ENCODE results near the gene SMARCAD1.

Gene SMARCAD1

GRCh38 chr4:94221916-94222315 lies 14.3 kb downstream of the SMARCAD1 start:
- in situ Hi-C loops (cut with HindIII; ENCODE audit: low sequenced_read_pairs) = no loop called here
- DNase-seq (ENCODE audit: low read depth, low spot score) = no peak
- no peak overlapping the region for H3K4me3 ChIP-seq (ENCODE audit: low read depth, low read length)
- TF ChIP-seq, protein P1, sequence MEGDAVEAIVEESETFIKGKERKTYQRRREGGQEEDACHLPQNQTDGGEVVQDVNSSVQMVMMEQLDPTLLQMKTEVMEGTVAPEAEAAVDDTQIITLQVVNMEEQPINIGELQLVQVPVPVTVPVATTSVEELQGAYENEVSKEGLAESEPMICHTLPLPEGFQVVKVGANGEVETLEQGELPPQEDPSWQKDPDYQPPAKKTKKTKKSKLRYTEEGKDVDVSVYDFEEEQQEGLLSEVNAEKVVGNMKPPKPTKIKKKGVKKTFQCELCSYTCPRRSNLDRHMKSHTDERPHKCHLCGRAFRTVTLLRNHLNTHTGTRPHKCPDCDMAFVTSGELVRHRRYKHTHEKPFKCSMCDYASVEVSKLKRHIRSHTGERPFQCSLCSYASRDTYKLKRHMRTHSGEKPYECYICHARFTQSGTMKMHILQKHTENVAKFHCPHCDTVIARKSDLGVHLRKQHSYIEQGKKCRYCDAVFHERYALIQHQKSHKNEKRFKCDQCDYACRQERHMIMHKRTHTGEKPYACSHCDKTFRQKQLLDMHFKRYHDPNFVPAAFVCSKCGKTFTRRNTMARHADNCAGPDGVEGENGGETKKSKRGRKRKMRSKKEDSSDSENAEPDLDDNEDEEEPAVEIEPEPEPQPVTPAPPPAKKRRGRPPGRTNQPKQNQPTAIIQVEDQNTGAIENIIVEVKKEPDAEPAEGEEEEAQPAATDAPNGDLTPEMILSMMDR (IDR thresholded peaks at IDR 0.05; ENCODE audit: low read depth, low read length) = no peak

DNA sequence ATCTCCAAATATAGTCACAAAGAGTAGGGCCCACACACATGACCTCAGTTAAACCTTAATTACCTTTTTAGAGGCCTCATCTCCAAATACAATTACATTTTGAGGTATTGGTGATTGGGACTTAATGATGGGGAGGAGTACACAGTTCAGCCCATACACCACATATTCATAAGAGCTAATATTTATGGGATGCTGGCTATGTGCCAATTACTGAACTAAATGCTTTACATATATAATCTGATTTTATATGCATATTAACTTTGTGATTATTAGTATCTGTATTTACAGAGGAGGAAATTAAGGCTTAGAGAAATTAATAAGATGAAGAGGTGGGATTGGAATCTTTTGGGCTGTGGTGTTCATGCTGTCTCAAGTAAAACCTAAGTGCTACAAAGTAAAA lies 17.8 kb downstream of the SMARCAD1 start:
- in situ Hi-C loops (cut with HindIII; ENCODE audit: low sequenced_read_pairs) = no loop called here
- no peak overlapping the region for H3K4me3 ChIP-seq (ENCODE audit: low read depth, low read length)
- no peak for DNase-seq (ENCODE audit: low read depth, low spot score)
- TF ChIP-seq, protein P1 (IDR thresholded peaks at IDR 0.05; ENCODE audit: low read depth, low read length) = no peak

DNA sequence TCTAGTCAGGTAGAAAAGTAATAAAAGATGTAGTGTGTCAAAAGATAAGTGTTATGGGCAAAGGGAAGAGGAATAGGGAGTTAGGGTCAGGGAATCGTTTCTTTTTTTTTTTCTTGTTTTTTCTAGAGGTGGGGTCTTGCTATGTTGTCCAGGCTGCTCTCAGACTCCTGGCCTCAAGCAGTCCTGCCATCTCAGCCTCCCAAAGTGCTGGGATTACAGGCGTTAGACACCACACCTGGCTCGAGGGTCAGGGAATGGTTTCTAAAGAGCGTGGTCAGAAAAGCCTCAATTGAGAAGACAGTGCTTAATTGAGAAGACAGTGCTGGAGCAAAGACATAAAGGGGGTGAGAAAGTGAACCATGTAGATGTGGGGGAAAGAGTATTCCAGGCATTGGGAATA lies 19.1 kb downstream of the SMARCAD1 start:
- TF ChIP-seq, protein P1 (IDR thresholded peaks at IDR 0.05; ENCODE audit: low read depth, low read length) = no peak
- no peak for DNase-seq (ENCODE audit: low read depth, low spot score)
- in situ Hi-C loops (cut with HindIII; ENCODE audit: low sequenced_read_pairs) = no loop called here
- H3K4me3 ChIP-seq (ENCODE audit: low read depth, low read length) = no peak overlapping the region

GRCh38 chr4:94228493-94229216 lies 21.0 kb downstream of the SMARCAD1 start:
- TF ChIP-seq, protein P1 (IDR thresholded peaks at IDR 0.05; ENCODE audit: low read depth, low read length) = no peak
- in situ Hi-C loops (cut with HindIII; ENCODE audit: low sequenced_read_pairs) = no loop called here
- H3K4me3 ChIP-seq (ENCODE audit: low read depth, low read length) = no peak overlapping the region
- no peak for DNase-seq (ENCODE audit: low read depth, low spot score)

DNA sequence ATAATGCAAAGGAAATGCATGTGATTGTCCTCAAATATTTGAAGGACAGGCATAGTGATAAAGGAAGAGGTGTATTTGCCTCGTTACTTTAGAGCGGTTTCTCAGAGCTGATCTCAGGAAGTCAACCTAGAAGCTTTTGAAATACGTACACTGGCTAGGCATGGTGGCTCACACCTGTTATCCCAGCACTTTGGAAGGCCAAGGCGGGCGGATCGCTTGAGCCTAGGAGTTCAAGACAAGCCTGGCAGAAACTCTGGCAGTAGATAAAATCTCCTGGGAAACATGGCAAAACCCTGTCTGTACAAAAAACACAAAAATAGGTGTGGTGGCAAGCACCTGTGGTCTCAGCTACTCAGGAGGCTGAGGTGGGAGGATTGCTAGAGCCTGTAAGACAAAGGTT lies 24.9 kb downstream of the SMARCAD1 start:
- in situ Hi-C loops (cut with HindIII; ENCODE audit: low sequenced_read_pairs) = no loop called here
- DNase-seq (ENCODE audit: low read depth, low spot score) = no peak
- TF ChIP-seq, protein P1 (IDR thresholded peaks at IDR 0.05; ENCODE audit: low read depth, low read length) = no peak
- H3K4me3 ChIP-seq (ENCODE audit: low read depth, low read length) = no peak overlapping the region

DNA sequence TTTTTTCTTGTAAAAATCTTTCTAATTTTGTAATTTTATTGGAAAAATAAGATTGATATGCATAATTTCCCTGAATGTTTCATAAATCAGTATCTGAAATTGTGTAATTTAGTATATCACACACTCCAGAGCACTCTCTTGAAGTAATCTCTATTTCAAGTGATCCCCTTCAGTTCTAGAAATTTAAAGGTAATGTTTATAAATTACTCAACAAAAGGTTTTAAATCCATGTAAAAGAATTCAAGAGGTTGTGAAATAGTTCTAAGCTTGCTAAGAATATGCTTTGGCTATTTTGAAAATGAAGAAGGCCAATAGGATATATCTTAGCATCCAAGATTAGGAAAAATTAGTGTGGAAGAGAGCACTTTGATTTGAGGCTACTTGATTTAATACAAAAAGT lies 28.2 kb downstream of the SMARCAD1 start:
- H3K4me3 ChIP-seq (ENCODE audit: low read depth, low read length) = no peak overlapping the region
- in situ Hi-C loops (cut with HindIII; ENCODE audit: low sequenced_read_pairs) = no loop called here
- TF ChIP-seq, protein P1 (IDR thresholded peaks at IDR 0.05; ENCODE audit: low read depth, low read length) = no peak
- no peak for DNase-seq (ENCODE audit: low read depth, low spot score)
